GM23248 (cell line): Measurements from ENCODE around the gene DLG2. TPM values are rescaled to one million over a fixed set of nuclear protein-coding genes. Genes with fewer than 3 reads are reported as not detected.
"Not testable (repeated sequence)": the region's sequence is repeated elsewhere in the genome, so short reads cannot be mapped to it uniquely, and the experiment has no call there.

Experiments
- DNase-seq: peaks from one replicate; pipeline ENCODE4 v3.0.0-alpha.2; 2015
- H2AFZ ChIP-seq: fragments of 200-600 bp; sonication (generic); 2 replicates; pipeline ENCODE4 v1.6.1; 2016; ENCODE audit warnings: antibody characterized with exemption
- H3F3A ChIP-seq: fragments of 200-600 bp; sonication (generic); 2 replicates; pipeline ENCODE4 v1.6.1; 2016; ENCODE audit warnings: mild to moderate bottlenecking, antibody characterized with exemption, mixed run types; ENCODE audit not compliant: insufficient read depth
- H3K27ac ChIP-seq: fragments of 200-600 bp; sonication (generic); 2 replicates; pipeline ENCODE4 v1.5.1; 2016; ENCODE audit warnings: mild to moderate bottlenecking
- H3K27me3 ChIP-seq: fragments of 200-600 bp; sonication (generic); replicated peaks from 2 replicates; pipeline ENCODE4 v1.6.1; 2016; ENCODE audit warnings: mild to moderate bottlenecking; ENCODE audit not compliant: insufficient read depth
- H3K36me3 ChIP-seq: fragments of 200-600 bp; sonication (generic); 2 replicates; pipeline ENCODE4 v1.6.1; 2016; ENCODE audit warnings: low read depth, mild to moderate bottlenecking
- H3K4me1 ChIP-seq: fragments of 200-600 bp; sonication (generic); 2 replicates; pipeline ENCODE4 v1.6.1; 2016; ENCODE audit warnings: mild to moderate bottlenecking; ENCODE audit not compliant: insufficient read depth
- H3K4me2 ChIP-seq: fragments of 200-600 bp; sonication (generic); one replicate; pipeline ENCODE4 v1.6.1; 2016; ENCODE audit warnings: mild to moderate bottlenecking; ENCODE audit not compliant: unreplicated experiment
- H3K4me3 ChIP-seq: fragments of 200-600 bp; sonication (generic); 2 replicates; pipeline ENCODE4 v1.5.1; 2016; ENCODE audit warnings: mild to moderate bottlenecking
- H3K79me2 ChIP-seq: fragments of 200-600 bp; sonication (generic); 2 replicates; pipeline ENCODE4 v1.6.1; 2016; ENCODE audit warnings: mild to moderate bottlenecking; ENCODE audit not compliant: insufficient read depth
- H3K9ac ChIP-seq: fragments of 200-600 bp; sonication (generic); 2 replicates; pipeline ENCODE4 v1.6.1; 2016; ENCODE audit warnings: mild to moderate bottlenecking
- H3K9me2 ChIP-seq: fragments of 200-600 bp; sonication (generic); 2 replicates; pipeline ENCODE4 v1.6.1; 2016; ENCODE audit warnings: mixed run types, mild to moderate bottlenecking, moderate library complexity; ENCODE audit not compliant: insufficient read depth
- H3K9me3 ChIP-seq: fragments of 200-600 bp; sonication (generic); one replicate; pipeline ENCODE4 v1.6.1; 2017; ENCODE audit warnings: low read depth
- H4K20me1 ChIP-seq: fragments of 200-600 bp; sonication (generic); 2 replicates; pipeline ENCODE4 v1.6.0; 2016; ENCODE audit not compliant: insufficient read depth
- EZH2 ChIP-seq: fragments of 200-600 bp; sonication (generic); IDR thresholded peaks from 2 replicates; pipeline ENCODE4 v1.6.1; 2018; ENCODE audit warnings: antibody characterized with exemption, mild to moderate bottlenecking; ENCODE audit not compliant: insufficient read depth, poor library complexity, severe bottlenecking
- EZH2phosphoT487 ChIP-seq: fragments of 200-600 bp; sonication (generic); IDR thresholded peaks from 2 replicates; pipeline ENCODE4 v1.6.1; 2018; ENCODE audit warnings: antibody characterized with exemption, moderate library complexity, mild to moderate bottlenecking, low read depth; ENCODE audit not compliant: insufficient read depth
- WGBS, 2 experiments: methylation state at CpG; one replicate each; pipeline ENCODE4 v1.1.6; 2015 to 2017; ENCODE audit warnings: low lambda C conversion rate in 2 of 2, low coverage in 1 of 2; ENCODE audit errors: missing lambda C conversion rate in 2 of 2; 5-methylcytosine and 5-hydroxymethylcytosine counted together
- in situ Hi-C: fragments of 300-500 bp; cut with MboI; formaldehyde crosslinking; loops from 2 replicates; pipeline ENCODE4 v1.15.0; 2020
- polyA plus RNA-seq: library from polyadenylated mRNA; unstranded; fragments of >200 nt; fragmentation: Nextera tagmentation; extraction: Ambion mirVana; gene quantifications from 2 replicates; pipeline ENCODE4 v1.2.1, GENCODE V29; 2016
- total RNA-seq: library from RNA; depleted of rRNA; stranded (reverse); fragments of >200 nt; shearing (Covaris generic); gene quantifications from 2 replicates; pipeline ENCODE4 v1.2.3, GENCODE V29; 2014

DLG2 gene
- total and polyA plus RNA-seq, 2 experiments from 2014 or later: 1.1 to 1.7 TPM

DNA sequence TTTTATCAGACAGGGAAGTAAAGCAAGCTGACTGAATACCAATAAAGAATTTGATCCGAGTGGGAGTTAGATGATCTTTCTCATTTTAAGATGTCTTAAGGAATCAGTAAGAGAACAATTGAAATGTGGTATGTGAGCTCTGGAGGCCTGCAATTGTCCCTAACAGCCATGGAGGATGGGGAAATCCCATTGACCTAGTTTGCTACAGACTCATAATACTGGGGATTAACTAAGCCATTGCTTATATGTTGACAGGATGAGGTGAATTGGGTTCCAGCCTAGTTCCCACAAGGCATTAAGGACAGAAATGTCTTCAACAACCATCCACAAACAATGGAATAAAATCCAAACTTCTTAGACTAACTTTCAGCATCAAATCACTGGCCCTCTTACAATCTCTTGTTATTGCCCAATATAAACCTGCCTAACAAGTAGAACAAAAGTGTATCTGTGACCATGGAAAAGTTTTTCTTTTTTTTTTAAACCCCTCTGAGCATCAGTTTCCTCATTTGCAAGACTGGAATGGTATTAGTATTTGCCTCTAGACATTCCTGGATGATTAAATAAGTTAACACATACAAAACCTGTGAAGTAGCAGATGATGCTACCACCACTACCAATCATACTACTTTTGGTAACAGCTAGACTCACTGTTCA lies 773.2 kb downstream of the DLG2 start:
- H3K9me3 ChIP-seq: no peaks in the 10 kb centered on the region
- H3K4me3 ChIP-seq: no peak overlapping the region
- H3K9me2 ChIP-seq: no peaks in the 10 kb centered on the region
- peaks cover 27% of the 10 kb centered on the region for H3F3A ChIP-seq
- TF ChIP-seq EZH2 (no peak), EZH2phosphoT487 (no peak)
- H2AFZ ChIP-seq: 0 out of 2 replicates have a peak overlapping the region, but pooled peaks have one; percentile 45
- no peaks in the 10 kb centered on the region for H3K79me2 ChIP-seq
- in situ Hi-C loops: no loop called here
- no peak overlapping the region for H3K27ac ChIP-seq
- DNase-seq: no peak
- peaks cover 44% of the 10 kb centered on the region for H3K4me1 ChIP-seq
- H3K9ac ChIP-seq: no peak overlapping the region
- no peak overlapping the region for H3K4me2 ChIP-seq
- WGBS, 2 experiments: 94 to 100% methylated on average over 1 of the region's 1 CpG
- H3K27me3 ChIP-seq: no peaks in the 10 kb centered on the region
- no peaks in the 10 kb centered on the region for H4K20me1 ChIP-seq
- no peaks in the 10 kb centered on the region for H3K36me3 ChIP-seq

- no peaks in the 10 kb centered on the region for H3K9me2 ChIP-seq
- WGBS, 2 experiments: 68 to 78% methylated on average over 4 of the region's 4 CpGs
These were observed 779.3 kb downstream of the DLG2 start for GRCh38 chr11:84847842-84848241.

DNA sequence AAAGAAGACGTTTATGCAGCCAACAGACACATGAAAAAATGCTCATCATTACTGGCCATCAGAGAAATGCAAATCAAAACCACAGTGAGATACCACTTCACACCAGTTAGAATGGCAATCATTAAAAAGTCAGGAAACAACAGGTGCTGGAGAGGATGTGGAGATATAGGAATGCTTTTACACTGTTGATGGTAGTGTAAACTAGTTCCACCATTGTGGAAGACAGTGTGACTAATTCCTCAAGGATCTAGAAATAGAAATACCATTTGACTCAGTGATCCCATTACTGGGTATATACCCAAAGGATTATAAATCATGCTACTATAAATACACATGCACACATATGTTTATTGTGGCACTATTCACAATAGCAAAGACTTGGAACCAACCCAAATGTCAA lies 786.9 kb downstream of the DLG2 start:
- H3K9me3 ChIP-seq, H2AFZ ChIP-seq, H3K9ac ChIP-seq, in situ Hi-C loops, H3F3A ChIP-seq, H3K27ac ChIP-seq, DNase-seq, H3K79me2 ChIP-seq, H3K27me3 ChIP-seq, H3K36me3 ChIP-seq, H3K4me2 ChIP-seq, H3K4me3 ChIP-seq, H4K20me1 ChIP-seq, H3K4me1 ChIP-seq, H3K9me2 ChIP-seq: not testable (repeated sequence)
- 0 to 8% methylated on average over 1 of the region's 1 CpG for WGBS, 2 experiments

More at GRCh38 chr11:84847842-84848241, 779.3 kb downstream of the DLG2 start:
- no peak for DNase-seq
- in situ Hi-C loops: no loop called here
- Histone ChIP-seq H3K27ac (no peak overlapping the region), H3K9me3 (no peaks in the 10 kb centered on the region), H4K20me1 (no peaks in the 10 kb centered on the region), H3K79me2 (no peaks in the 10 kb centered on the region), H3F3A (no peaks in the 10 kb centered on the region), H3K27me3 (no peaks in the 10 kb centered on the region), H3K4me1 (no peaks in the 10 kb centered on the region; the same call in 1 of the 2 replicates), H3K9ac (no peak overlapping the region), H2AFZ (no peak overlapping the region), H3K4me3 (no peak overlapping the region), H3K4me2 (no peak overlapping the region), H3K36me3 (no peaks in the 10 kb centered on the region)
- TF ChIP-seq EZH2: no peak
- TF ChIP-seq EZH2phosphoT487: no peak

DNA sequence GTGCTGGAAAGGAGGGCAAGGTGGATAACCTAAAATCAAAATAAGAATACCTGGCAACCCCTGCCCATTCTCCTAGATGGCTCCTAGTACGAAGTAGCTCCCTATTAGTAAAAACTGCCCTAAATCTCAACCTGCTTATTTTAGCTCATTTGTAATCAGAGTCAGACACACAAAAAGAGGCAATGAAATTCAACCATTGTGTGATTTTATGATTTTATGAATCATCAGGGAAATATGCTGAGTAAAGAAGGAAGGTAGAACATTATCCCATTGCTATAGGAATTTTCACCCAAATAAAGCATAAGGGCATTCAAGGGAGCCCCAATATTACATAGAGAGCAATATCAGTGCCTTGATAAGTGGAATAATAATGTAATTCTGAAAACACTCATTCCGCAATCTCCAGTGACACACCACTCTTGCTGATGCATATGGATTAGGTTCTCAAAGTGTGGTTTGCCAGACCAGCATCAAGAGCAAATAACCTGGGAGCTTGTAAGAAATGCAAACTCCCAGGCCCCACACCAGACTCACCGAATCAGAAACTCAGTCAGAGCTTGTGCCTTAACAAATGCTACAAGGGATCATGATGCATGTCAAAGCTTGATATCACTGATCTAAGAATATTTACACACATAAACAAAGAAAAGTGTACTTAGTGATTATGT lies 789.6 kb downstream of the DLG2 start:
- Histone ChIP-seq H3K4me1 (no peaks in the 10 kb centered on the region), H3K27ac (no peak overlapping the region), H4K20me1 (no peaks in the 10 kb centered on the region), H3K9me2 (no peaks in the 10 kb centered on the region), H3K4me2 (no peak overlapping the region), H3K27me3 (no peaks in the 10 kb centered on the region), H2AFZ (no peak overlapping the region), H3K4me3 (no peak overlapping the region), H3K9me3 (no peaks in the 10 kb centered on the region), H3F3A (no peaks in the 10 kb centered on the region), H3K9ac (no peak overlapping the region), H3K36me3 (no peaks in the 10 kb centered on the region), H3K79me2 (no peaks in the 10 kb centered on the region)
- no peak for DNase-seq
- no peak for TF ChIP-seq EZH2
- TF ChIP-seq EZH2phosphoT487: no peak
- 79 to 90% methylated on average over 3 of the region's 3 CpGs for WGBS, 2 experiments
- in situ Hi-C loops: no loop called here

GRCh38 chr11:84836371-84836770 lies 790.8 kb downstream of the DLG2 start:
- in situ Hi-C loops: no loop called here
- H3K36me3 ChIP-seq: no peaks in the 10 kb centered on the region
- no peak for DNase-seq

More at GRCh38 chr11:84836371-84836770, 790.8 kb downstream of the DLG2 start:
- Histone ChIP-seq H3K9me3 (no peaks in the 10 kb centered on the region), H3K9me2 (no peaks in the 10 kb centered on the region), H3K9ac (no peak overlapping the region), H3K4me1 (no peaks in the 10 kb centered on the region), H3K27ac (no peak overlapping the region), H3K27me3 (no peaks in the 10 kb centered on the region), H2AFZ (no peak overlapping the region), H3F3A (no peaks in the 10 kb centered on the region), H4K20me1 (no peaks in the 10 kb centered on the region), H3K79me2 (no peaks in the 10 kb centered on the region), H3K4me2 (no peak overlapping the region), H3K4me3 (no peak overlapping the region)
- TF ChIP-seq EZH2 (no peak), EZH2phosphoT487 (no peak)
